Measurements from ENCODE around the gene TMEM30A. TPM values are rescaled to one million over a fixed set of nuclear protein-coding genes. Genes with fewer than 3 reads are reported as not detected.

Gene TMEM30A
- total and polyA plus RNA-seq, 3 donors from 2014 or later, result 52.7 to 57.4 (median 53.8) TPM

DNA sequence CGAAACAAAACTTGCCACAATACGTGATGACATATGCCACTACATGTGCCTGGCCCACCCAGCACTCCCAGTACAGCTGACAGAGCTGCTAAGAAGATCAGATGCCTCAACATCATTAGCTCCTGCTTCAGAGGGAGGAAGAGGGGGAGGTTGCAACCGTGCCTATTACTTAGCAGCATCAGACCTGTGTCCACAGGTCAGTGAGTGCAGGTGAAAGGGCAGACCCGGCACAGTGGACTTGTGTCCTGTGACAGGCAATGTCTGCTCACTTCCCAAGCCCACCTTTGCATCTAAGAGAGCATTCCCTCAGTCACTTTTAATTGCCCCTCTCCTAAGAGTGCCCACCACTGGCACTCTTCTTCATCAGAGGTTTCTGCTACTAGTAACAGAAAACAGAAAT lies 69.3 kb downstream of the TMEM30A start:
- Histone ChIP-seq H3K9me3 (no peaks in the 10 kb centered on the region), H3K36me3 (ENCODE audit: low read depth, missing control alignments) (no peaks in the 10 kb centered on the region), H3K4me3 (no peak overlapping the region), H3K4me1 (no peaks in the 10 kb centered on the region), H3K27me3 (no peaks in the 10 kb centered on the region), H3K27ac (no peak overlapping the region)
- no peak for DNase-seq
- TF ChIP-seq POLR2A (IDR thresholded peaks at IDR 0.05), result no peak
- TF ChIP-seq, protein P1, sequence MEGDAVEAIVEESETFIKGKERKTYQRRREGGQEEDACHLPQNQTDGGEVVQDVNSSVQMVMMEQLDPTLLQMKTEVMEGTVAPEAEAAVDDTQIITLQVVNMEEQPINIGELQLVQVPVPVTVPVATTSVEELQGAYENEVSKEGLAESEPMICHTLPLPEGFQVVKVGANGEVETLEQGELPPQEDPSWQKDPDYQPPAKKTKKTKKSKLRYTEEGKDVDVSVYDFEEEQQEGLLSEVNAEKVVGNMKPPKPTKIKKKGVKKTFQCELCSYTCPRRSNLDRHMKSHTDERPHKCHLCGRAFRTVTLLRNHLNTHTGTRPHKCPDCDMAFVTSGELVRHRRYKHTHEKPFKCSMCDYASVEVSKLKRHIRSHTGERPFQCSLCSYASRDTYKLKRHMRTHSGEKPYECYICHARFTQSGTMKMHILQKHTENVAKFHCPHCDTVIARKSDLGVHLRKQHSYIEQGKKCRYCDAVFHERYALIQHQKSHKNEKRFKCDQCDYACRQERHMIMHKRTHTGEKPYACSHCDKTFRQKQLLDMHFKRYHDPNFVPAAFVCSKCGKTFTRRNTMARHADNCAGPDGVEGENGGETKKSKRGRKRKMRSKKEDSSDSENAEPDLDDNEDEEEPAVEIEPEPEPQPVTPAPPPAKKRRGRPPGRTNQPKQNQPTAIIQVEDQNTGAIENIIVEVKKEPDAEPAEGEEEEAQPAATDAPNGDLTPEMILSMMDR (IDR thresholded peaks at IDR 0.05), result no peak
- WGBS, 2 donors, result 93 to 94% methylated on average over 4 of the region's 4 CpGs
- intact Hi-C loops (cut with DNase I; ENCODE audit: low total_unique reads), result no loop called here

DNA sequence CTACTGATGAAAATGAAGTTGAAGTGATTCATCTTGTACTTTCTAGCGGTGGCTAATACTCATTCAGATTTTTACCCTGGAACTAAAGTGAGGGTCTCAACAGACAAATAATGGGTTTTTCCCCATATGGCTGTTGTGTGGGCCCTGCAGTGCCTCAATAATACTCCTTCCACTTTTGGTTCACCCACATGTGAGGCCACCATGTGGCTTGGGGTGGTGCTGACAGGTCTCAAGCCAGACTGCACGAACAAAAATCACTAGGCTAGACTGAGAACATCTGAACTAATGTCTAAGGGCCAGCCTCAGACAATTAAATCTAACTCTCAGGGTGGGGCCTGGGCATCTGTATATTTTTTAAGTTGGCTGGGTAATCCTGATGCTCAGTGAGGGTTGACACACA lies 70.9 kb downstream of the TMEM30A start:
- H3K4me3 ChIP-seq, result no peak overlapping the region
- no peak for DNase-seq
- no peak overlapping the region for H3K27ac ChIP-seq
- no peaks in the 10 kb centered on the region for H3K36me3 ChIP-seq (ENCODE audit: low read depth, missing control alignments)
- 82 to 88% methylated on average over 2 of the region's 2 CpGs for WGBS, 2 donors
- TF ChIP-seq, protein P1 (IDR thresholded peaks at IDR 0.05), result no peak
- TF ChIP-seq POLR2A (IDR thresholded peaks at IDR 0.05), result no peak
- no peaks in the 10 kb centered on the region for H3K27me3 ChIP-seq
- intact Hi-C loops (cut with DNase I; ENCODE audit: low total_unique reads), result no loop called here
- peaks cover 4% of the 10 kb centered on the region for H3K4me1 ChIP-seq
- H3K9me3 ChIP-seq, result no peaks in the 10 kb centered on the region

DNA sequence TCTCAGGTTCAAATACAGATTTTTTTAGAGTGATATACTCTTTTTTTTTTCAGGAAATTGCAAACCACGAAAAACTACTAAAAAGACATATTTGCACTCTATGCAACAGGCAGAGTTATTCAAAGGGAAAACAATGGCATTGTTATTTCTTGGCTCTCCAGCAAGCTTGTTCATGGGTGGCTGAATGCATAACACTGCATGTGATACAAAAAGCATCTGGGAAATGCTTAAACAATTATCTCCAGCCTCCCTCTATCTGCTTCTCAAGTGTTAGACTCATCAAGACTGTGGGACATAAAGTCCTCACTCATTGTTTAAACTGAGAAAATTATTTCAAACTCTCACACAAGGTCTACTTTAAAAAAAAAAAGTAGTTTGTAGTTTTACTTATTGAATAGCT lies 71.5 kb downstream of the TMEM30A start:
- no peak for TF ChIP-seq POLR2A (IDR thresholded peaks at IDR 0.05)
- TF ChIP-seq, protein P1 (IDR thresholded peaks at IDR 0.05), result no peak
- Histone ChIP-seq H3K4me1 (peaks cover 10% of the 10 kb centered on the region), H3K27ac (no peak overlapping the region), H3K27me3 (no peaks in the 10 kb centered on the region), H3K36me3 (ENCODE audit: low read depth, missing control alignments) (no peaks in the 10 kb centered on the region), H3K4me3 (no peak overlapping the region), H3K9me3 (no peaks in the 10 kb centered on the region)
- 27 to 59% methylated on average over 1 of the region's 1 CpG for WGBS, 2 donors
- intact Hi-C loops (cut with DNase I; ENCODE audit: low total_unique reads), result no loop called here
- no peak for DNase-seq

DNA sequence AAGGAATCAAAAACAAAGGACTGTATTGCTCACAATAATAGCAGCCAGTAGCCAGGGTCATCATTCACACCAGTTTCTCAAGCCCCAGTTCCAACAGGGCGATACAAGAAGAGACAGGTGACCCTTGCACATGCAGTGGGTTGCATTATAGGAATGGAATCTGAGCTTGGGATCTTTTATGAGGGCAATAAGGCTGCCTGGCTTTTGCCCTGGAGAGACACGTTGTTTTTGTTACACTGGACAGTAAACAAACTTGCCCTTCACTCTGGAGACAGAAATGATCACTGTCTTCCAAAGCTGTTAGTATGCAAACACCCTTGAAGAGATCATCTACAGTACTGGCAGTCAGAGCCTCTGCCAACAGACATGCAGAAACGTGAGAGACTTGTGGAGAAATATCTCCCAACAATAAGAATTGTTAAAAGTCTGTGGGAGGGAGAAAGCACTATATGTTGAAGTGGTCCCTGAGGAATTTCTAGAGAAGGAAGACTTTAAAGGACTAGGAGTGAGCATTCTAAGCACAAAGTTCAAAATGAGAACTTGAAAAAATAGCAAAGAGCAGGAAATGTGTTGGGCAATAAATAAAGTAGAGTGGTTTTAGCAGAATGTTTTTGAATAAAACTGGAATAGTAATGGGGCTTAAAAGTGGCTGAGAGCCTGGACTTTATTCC lies 72.5 kb downstream of the TMEM30A start:
- peaks cover 11% of the 10 kb centered on the region for H3K4me1 ChIP-seq
- intact Hi-C loops (cut with DNase I; ENCODE audit: low total_unique reads), result no loop called here
- H3K4me3 ChIP-seq, result no peak overlapping the region
- no peak for TF ChIP-seq POLR2A (IDR thresholded peaks at IDR 0.05)
- TF ChIP-seq, protein P1 (IDR thresholded peaks at IDR 0.05), result no peak
- H3K27me3 ChIP-seq, result no peaks in the 10 kb centered on the region
- H3K27ac ChIP-seq, result no peak overlapping the region
- H3K9me3 ChIP-seq, result no peaks in the 10 kb centered on the region
- 26 to 40% methylated on average over 3 of the region's 3 CpGs for WGBS, 2 donors
- no peaks in the 10 kb centered on the region for H3K36me3 ChIP-seq (ENCODE audit: low read depth, missing control alignments)
- DNase-seq, result no peak

All from testis (tissue), 3 donors.